ENCODE data around the gene VDR. TPM values are rescaled to one million over a fixed set of nuclear protein-coding genes. Genes with fewer than 3 reads are reported as not detected.

Gene VDR
- total RNA-seq, 1 donor from 2014 or later, result 0.20 TPM

DNA sequence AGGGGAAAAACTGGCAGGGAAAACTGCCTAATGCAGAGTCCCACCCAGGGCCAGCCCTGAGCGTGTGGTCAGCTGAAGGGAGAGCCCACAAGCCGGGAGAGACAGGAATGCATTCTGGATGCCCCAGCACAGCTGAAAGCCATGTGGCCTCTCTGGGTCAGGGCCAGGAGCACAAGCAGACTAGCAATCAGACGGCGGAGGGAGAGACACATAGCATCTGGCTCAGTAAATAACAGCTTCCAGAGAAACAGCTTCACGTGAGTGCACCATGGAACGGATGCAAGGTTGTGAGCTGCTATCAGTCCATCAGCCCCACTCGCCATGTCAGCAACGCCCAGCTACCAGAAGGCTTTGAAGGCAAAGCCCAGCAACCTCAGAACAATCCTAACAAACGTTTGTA lies 30.4 kb upstream of the VDR start:
- DNase-seq (peak; percentile 79), ATAC-seq (peak; percentile 88)
- intact Hi-C loops (cut with micrococcal nuclease), result no loop called here

DNA sequence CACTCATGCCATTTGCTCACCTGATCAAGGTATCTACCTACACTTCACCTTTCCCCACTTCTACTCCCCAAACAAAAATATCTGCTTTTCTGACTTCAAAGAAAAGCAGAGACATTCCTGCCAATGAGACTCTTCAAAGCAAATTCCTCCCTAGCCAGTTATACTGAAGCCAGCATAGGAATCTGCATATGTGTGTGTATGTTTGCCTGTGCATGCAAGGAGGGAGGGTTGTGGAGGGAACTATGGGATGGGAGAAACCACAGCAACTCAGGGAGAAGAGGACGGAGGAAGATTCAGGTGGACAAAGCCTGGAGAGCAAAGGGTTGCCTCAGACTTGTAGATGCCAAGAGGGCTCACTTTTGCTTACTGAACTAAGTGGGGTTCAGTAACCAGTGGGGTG lies 26.4 kb upstream of the VDR start:
- intact Hi-C loops (cut with micrococcal nuclease), result no loop called here
- no peak for DNase-seq
- ATAC-seq, result no peak

DNA sequence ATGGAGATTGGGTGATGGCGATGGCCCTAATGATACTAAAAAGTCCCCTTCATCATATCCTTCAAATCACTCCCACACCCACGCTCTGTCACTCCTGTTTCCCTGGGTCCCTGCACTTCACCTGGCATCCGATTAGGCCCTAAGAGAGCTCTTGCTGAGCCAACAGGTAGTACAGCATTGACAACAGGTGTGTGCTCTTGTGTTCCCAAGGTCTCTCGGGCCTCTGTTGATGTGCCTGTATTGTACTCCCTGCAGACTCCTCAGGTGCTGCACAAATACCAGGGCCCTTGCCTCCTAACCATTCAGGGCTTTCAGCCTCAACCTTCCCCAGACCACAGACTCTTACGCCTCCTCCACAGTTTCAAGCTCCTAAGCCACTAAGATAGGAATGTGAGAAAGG lies 25.8 kb upstream of the VDR start:
- no peak for ATAC-seq
- intact Hi-C loops (cut with micrococcal nuclease), result no loop called here
- no peak for DNase-seq

DNA sequence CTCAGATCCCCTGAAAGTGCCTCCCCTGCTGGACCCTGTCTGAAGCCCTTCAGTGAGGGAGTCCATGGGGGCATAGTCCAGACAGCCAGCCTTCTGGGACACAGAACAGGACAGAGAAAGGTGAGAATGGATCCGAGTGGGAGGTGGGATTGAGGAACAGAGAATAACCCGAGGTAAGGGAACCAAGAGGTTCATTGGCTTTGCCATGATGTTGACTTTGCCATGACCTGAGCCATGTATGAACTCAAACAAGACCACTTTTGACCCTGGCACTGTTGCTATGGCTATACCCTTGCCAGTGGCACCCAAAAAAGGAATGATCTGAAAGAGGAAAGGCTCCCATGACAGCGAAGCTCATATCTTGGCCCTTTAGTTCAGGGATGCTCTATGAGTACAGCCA lies 22.6 kb upstream of the VDR start:
- ATAC-seq (no peak), DNase-seq (no peak)
- intact Hi-C loops (cut with micrococcal nuclease), result no loop called here

DNA sequence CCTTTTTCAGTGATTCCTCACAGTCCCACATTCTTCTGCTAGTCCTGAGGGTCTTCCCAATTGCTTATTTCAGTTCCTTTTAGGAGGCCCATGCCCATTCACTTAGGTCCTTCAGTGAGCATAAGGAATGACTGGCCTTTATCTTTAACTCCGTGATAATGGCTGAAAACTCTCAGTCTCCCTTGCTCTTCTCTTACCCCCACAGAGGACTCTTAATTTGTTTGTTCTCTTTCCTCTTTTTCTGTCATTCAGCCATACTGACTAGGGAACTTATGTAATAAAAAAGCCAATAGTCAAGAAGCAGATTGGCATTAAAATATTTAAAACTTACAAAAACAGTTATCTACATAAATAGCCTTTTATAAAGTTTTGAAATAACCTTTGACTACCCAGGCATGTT lies 17.1 kb upstream of the VDR start:
- ATAC-seq (no peak), DNase-seq (no peak)
- intact Hi-C loops (cut with micrococcal nuclease), result no loop called here

DNA sequence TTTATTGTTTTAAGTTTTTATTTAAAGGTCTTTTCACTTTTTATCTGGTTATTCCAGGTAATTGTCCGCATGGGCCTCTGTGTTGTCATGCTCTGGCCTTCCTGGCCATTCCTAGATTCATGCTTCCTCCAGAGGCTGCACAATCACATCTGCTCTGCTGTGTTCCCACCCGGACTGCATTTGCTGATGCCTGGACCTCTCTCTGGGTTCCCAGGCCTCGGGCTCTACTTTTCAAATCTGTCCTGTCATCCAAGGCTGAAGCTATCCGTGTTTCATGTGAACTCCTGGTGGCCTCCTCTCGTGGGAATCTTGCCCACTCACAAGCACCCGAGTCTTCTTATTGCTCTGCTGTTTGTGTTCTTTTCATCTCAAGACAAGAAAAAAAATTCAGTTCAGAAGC lies 16.1 kb upstream of the VDR start:
- intact Hi-C loops (cut with micrococcal nuclease), result no loop called here
- DNase-seq (no peak), ATAC-seq (no peak)

DNA sequence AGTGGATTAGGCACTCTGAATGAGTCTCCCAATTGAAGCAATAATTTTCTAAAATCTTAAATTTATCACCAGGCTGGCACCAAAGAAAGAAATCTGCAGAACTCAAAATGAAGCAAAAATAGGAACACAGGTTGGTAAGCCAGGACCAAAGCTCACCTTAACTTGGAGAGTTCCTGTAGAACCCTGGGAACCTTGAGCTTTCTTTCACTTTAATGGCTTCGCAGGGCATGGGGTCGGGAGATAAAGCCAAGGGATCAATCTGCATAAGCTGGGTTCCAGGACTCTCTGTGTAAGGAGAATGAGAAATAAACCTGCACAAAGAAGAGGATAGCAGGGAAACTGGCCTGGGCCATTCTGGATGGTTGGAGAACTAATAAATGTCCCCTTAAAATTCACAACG lies 8.3 kb upstream of the VDR start:
- ATAC-seq (no peak), DNase-seq (no peak)
- intact Hi-C loops (cut with micrococcal nuclease), result no loop called here

DNA sequence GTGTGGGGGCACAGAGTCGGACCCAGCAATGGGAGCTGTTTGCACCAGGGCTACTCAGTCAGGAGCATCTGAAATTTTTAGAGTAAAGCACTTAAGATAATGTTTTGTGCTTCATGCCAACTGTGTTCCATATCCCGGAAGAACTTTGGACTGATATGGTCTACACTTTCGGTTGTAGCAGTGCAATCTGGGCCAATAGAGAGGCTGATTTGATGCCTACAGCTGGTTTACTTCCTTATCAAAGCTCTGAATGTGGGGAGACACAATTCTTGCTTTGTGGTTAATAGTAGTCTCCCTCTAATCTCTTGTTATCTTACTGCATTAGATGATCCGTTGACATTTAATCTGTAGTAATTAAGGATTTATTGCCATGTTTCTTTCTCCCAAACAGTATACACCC lies 7.8 kb upstream of the VDR start:
- DNase-seq, result no peak
- intact Hi-C loops (cut with micrococcal nuclease), result no loop called here
- no peak for ATAC-seq

DNA sequence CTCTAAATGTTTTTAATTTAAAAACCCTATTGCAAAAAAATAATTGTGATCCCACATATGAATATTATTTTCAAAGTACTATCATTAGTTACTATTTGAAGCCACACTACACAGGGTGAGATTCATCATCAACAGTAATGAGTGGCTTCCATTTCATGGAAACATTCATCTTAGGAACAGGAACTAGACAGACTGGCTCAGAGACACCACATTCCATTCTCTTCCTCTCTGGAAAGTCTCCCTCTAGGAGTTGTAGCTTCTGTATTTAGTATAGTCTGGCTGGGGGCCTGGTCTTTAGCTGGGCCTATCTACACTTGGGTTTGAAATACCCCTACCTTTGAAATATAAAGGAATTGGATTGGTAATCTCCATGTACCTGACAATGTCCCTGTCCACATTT lies 6.2 kb upstream of the VDR start:
- intact Hi-C loops (cut with micrococcal nuclease), result no loop called here
- no peak for ATAC-seq
- no peak for DNase-seq

DNA sequence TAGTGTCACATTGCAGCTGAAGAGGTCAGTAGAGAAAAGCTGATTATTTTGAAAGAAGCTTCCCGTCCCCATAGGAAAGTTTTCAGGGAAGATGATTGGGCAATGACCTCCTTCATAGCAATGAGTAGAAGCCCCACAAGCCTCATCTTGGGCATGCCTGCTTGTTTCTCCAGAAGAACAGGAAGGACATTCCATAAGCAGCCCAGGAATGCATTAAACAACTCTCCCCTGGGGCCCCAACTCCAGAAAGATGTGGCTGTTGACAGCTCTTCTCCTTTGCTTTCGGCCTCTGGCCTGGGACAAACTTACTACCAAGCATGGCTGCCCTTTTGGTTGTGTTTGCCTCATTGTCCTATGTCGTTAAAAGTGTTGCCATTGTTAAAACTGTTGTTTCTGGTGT lies 5.7 kb upstream of the VDR start:
- no peak for DNase-seq
- intact Hi-C loops (cut with micrococcal nuclease), result no loop called here
- ATAC-seq, result no peak

DNA sequence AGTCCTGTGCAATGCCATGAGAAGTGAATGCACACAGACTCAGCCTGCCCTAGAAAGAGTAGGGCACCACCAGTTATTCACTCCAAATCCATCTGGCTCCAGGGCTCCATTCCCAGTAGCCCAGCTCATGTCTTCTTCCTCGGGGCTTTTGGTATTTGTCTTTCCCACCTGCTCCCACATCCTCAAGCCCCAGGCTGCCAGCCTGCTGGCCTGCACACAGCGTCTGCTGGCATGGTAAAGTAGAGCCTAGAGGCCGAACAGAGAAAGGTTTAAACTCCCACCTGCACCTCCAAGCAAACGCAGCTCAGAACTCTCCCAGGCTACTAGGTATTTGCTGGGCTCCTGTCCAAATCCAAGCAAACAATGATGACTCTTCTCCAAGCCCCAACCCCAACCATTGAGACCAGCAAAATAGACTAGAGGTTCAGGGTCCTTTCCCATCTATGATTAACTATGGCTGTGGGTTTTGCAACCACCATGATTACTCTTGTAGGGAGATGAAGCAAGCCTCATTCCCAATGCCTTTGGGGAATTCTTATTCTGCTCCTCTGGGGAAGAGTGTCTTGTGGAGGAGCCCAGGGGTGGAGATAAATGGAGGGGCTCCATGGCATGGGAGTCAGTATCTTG lies 5.2 kb upstream of the VDR start:
- no peak for DNase-seq
- no peak for ATAC-seq
- intact Hi-C loops (cut with micrococcal nuclease), result no loop called here

DNA sequence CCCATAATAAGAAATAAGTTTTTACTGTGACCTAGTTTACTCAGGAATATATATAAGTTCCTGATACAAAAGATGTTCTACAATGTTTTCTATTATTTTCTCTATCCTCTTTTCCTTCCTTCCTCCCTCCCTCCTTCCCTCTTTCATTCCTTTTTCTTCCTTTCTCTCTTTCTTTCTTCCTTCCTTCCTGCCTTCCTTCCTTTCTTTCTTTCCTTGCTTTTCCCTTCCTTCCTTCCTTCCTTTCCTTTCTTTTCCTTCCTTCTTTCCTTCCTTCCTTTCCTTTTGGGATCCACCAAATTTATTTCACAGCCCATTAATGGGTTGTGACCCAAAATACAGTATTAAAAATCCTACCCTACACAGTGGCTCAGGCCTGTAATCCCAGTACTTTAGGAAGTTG lies 3.9 kb upstream of the VDR start:
- ATAC-seq (no peak), DNase-seq (no peak)
- intact Hi-C loops (cut with micrococcal nuclease), result no loop called here

DNA sequence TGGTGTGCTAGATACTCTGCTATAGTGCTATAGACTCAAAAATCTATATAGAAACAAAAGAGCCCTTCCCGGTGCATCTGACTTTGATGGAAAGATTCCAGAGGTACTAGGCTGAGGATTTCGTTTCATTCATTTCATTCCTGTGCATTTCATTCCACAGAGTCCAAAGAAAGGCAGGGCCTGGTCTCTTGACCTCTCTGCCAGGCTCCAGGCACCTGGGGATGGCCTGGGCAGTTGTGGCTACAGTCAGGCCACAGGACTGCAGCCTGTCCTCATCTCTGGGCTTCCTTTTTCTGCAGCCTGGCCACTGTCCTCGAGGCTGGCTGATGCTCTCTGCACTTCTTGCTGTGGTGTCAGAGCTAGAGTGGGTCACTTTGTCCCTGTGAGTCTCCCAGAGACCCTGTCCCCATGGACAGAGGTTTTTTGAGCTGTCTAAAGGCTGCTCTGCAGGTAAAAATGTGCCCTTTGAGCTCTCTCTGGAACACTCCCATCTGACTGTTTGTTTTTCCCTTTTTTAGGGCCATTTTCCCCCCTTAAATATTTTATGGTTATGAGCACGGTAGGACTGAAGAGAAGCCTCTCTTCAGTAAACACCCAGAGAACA lies 3.2 kb upstream of the VDR start:
- no peak for DNase-seq
- intact Hi-C loops (cut with micrococcal nuclease), result no loop called here
- ATAC-seq, result no peak

DNA sequence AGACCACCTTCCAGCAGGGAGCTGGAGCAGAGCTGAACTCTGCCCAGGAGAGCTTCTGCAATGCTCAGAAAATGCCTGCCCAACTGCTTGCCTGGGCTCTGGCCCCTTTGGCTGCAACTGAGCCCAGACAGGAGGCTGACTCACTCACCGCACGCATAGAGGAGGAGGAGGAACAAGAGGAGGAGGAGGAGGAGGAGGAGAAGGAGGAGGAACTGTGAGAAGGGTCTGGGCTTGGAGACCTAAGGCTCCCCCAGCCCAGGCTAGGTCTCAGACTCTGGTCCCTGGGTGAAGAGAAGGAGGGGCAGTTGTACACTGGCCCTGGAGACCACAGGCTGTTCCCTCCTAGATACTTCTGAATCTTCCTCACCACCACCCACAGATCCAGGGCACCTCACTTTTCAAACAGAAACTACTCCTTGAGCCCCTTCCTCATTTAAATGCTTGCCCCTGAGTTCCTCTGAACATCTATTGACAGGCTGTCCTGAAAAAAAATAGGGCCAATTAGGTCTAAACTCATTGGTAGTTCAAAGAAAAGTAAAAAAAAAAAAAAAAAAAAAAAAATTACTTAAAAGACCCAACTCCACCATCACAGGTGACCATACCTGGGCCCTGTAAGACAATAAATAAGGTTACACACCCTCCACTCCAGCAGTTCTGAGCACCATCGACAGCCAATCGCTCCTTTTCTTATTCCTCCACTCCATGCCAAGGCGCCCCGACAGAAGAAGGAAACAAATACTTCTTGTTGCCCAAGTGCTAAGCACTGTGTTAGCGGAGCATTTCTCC lies 674 bp downstream of the VDR start:
- intact Hi-C loops (cut with micrococcal nuclease), result no loop called here
- peak; percentile 54 for ATAC-seq
- peak; percentile 55 for DNase-seq

DNA sequence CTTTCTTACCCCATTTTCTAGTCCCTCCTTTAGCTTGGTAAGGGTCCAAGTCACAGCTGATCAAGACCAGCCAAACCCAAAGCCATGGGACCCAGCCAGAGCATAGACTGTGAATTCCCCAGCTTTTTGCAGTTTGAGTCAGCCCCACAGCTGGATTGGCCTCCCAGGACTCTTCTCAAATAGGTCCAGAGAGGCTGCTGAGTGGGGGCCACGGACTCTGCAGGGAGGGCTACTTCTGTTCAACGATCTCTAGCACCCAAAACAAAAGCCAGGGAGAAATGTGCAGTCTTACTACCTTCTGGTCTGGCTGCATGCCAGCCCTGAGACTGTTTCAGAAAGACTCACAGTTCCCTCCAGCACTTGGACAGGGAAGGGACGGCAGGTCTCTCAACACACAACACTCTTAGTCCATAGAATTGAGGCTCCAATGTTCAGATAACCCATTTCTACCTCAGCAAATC lies 1.6 kb downstream of the VDR start:
- ATAC-seq (no peak), DNase-seq (no peak)
- intact Hi-C loops (cut with micrococcal nuclease), result no loop called here

DNA sequence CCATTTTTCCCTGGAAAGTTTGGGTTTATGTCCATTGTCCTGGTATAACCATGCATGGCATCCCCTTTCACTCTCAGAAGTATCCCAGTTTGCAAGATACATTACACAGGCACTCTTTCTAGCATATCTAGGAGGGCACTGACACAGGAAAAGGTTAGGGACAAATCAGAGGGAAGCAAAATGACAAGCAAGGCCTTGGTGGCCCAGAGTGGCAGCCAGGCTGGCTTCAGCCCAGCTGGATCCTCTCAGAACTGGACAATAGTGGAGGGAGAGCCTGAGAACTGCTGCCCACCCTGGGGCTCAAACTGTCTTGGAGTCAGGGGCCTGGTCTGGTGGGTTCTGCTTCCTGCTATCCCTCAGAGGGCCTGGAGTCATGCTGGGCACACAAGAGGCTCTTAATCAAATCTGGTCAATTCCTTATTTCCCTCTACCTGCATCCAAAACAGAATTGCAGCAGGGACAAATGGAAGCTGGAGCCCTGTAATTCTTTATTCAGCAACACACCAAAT lies 2.6 kb downstream of the VDR start:
- ATAC-seq (no peak), DNase-seq (no peak)
- intact Hi-C loops (cut with micrococcal nuclease), result no loop called here

DNA sequence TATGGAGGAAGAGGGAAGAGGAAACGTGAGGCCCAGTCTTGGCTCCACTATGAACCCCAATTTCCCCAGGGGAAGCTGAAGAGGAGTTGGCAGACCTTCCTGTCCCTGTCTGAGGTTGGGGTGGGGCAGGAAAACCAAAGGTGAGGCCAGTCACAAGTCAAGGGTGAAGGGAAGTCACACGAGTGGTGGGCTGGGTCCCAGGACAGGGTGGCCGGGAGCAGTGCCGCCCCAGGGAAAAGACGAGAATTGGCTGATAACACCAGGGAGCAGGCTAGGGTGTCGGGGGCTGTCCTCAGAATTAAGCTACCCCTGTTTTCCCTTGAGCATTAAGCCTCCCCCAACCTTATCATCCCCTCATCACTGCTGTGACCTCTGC lies 3.1 kb downstream of the VDR start:
- no peak for DNase-seq
- no peak for ATAC-seq
- intact Hi-C loops (cut with micrococcal nuclease), result no loop called here

DNA sequence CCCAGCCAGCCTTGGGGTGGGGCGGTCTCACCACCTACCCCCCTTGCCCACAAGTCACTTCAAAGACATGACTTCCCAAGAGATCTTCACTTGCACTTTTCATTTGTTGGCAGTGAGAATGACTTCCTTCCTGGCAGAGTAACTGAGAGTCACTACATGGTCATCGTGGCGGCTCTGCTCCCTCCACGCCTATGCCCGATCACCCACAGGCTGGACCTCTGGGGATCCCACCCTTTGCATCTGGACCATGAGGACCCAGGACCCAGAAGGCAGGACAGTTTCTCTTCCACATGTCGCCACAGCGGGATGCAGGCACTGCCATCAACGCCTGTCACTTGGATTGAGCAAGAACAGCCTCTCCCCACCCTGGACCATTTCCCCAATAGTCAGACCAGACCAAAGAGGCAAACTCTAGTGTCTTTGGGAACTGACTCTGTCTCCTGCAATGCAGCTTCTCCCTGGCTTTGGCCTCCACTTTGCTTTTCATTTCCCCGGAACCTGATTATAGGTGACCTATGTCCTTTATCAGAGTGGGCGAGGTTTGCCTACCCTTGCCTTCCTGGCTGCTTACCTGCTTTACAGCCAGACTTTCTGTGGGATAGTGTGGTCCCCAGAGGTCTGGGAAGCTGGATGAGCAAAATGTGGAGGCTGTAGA lies 3.6 kb downstream of the VDR start:
- intact Hi-C loops (cut with micrococcal nuclease), result no loop called here
- ATAC-seq (no peak), DNase-seq (no peak)

DNA sequence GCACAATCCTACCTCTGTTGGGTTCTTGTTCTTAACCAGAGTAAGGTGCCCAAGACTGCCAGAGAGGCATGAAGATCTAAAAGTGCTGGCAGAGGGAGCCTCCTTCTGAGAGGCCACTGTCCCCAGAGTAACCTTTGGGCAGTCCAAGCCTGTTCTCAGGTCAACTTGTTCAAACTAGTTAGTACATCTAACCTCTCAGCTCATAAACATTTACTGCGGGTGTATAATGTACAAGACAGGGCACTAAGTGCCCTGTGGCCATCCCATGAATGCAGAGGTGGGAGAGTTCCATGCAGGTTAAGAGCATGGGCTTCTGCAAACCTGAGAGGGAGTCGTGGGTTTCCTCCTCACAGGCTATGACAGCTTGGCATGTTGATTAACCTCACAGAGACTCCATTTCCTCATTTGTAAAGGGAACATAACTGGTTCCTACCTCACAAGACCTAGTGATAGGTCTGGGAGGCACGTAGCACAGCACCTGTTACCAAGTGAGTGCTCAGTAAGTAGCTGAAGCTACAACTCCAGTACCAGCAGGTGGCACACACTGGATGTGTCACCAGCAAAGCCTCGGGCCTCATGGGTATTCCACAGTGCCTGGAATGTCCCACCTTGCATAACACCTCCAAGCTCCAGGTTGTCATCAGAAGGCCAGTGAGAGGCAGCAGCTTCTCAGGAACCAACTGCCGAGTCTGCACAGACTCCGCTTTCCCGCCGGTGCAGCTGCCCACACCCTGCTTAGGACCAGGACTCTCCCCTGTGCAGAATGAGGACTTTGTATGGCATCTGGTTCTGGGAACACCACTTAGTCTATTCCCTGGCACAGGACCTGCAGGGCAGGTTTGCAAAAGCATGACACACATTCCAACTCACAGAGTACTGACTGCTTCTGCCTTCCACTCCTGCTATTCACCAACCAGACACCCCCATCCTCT lies 4.4 kb downstream of the VDR start:
- DNase-seq (no peak), ATAC-seq (peak; percentile 18)
- intact Hi-C loops (cut with micrococcal nuclease), result no loop called here

Data from left ventricle myocardium superior (tissue), 1 donor.